H1 (cell line): ENCODE results near the gene OR52I2. TPM values are rescaled to one million over a fixed set of nuclear protein-coding genes. Genes with fewer than 3 reads are reported as not detected.

Experiments
- SAP30 ChIP-seq: fragments of 300-600 bp; sonication (generic); IDR thresholded peaks from 2 replicates; pipeline ENCODE4 v1.7.1; 2012; ENCODE audit warnings: low read length, moderate library complexity, mild to moderate bottlenecking, inconsistent platforms; ENCODE audit not compliant: insufficient read depth, insufficient replicate concordance
- polyA plus RNA-seq, 7 experiments: library from polyadenylated mRNA; depleted of rRNA in 3 of 7; stranded (reverse) in 5 of 7; unstranded in 2 of 7; fragments of >200 nt in 5 of 7; fragments of 200-250 nt in 2 of 7; gene quantifications; 1 replicate in 5 of 7; 2 replicates in 1 of 7; 4 replicates in 1 of 7; pipeline versions ENCODE4 v1.2.1 to v1.2.3, GENCODE V29; 2011 to 2013; ENCODE audit warnings: missing spikeins in 2 of 7, mixed read lengths in 2 of 7
- total RNA-seq: library from RNA; stranded (reverse); fragmentation: NEBNext Ultra II Directional; extraction: Animal tissue kit (Norgen Biotek cat#: 25700); gene quantifications from 2 replicates; pipeline ENCODE4 v1.2.1, GENCODE V29; 2021

OR52I2 gene
- total and polyA plus RNA-seq, 2 of the 8 experiments (the other 6 are each of a cell fraction or from before 2014, with no cell fraction given): not detected

DNA sequence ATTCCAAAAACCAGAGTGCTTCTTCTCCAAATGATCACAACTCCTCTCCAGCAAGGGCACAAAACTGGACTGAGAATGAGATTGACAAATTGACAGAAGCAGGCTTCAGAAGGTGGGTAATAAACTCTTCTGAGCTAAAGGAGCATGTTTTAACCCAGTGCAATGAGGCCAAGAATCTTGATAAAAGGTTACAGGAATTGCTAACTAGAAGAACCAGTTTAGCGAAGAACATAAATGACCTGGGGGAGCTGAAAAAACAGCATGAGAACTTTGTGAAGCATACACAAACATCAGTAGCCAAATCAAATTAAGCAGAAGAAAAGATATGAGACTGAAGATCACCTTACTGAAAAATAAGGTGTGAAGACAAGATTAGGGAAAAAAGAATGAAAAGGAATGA lies 21.1 kb upstream of the OR52I2 start (continued):
- no peak for TF ChIP-seq SAP30
